Keratinocyte (primary cell): ENCODE data around the gene ADORA2B. TPM values are rescaled to one million over a fixed set of nuclear protein-coding genes. Genes with fewer than 3 reads are reported as not detected.
A peak's percentile ranks its signal among the peaks of the same experiment; 100 is the strongest.

Source experiments
- DNase-seq: peaks from one replicate; pipeline ENCODE4 v3.0.0-alpha.2; 2011; ENCODE audit warnings: low read depth, missing footprints, low spot score
- FAIRE-seq: peaks from 2 replicates; lab custom pipeline; 2011; peaks lifted over from hg19 to GRCh38; lab: Jason Lieb, UNC
- H2AFZ ChIP-seq: 2 replicates; pipeline ENCODE4 v1.6.0; 2012; ENCODE audit warnings: low read length, control low read depth, inconsistent platforms; ENCODE audit not compliant: control insufficient read depth
- H3K27ac ChIP-seq: 2 replicates; pipeline ENCODE4 v1.5.1; 2011; ENCODE audit warnings: low read length; ENCODE audit not compliant: control insufficient read depth, insufficient read depth
- H3K27me3 ChIP-seq: 3 replicates; pipeline ENCODE4 v1.6.0; 2011; ENCODE audit warnings: low read length; ENCODE audit not compliant: control insufficient read depth, insufficient read depth; ENCODE audit errors: extremely low read depth
- H3K36me3 ChIP-seq, 2 experiments: 2 replicates in 1 of 2; 3 replicates in 1 of 2; pipeline ENCODE4 v1.5.1; 2011; ENCODE audit warnings: low read length in 2 of 2, mild to moderate bottlenecking in 1 of 2; ENCODE audit not compliant: control insufficient read depth in 2 of 2, insufficient read depth in 2 of 2; ENCODE audit errors: extremely low read depth in 1 of 2
- H3K4me1 ChIP-seq: 3 replicates; pipeline ENCODE4 v1.5.1; 2011; ENCODE audit warnings: low read length; ENCODE audit not compliant: control insufficient read depth, insufficient read depth; ENCODE audit errors: extremely low read depth
- H3K4me2 ChIP-seq: 3 replicates; pipeline ENCODE4 v1.6.0; 2011; ENCODE audit warnings: low read depth, low read length; ENCODE audit not compliant: control insufficient read depth, insufficient read depth; ENCODE audit errors: extremely low read depth
- H3K4me3 ChIP-seq, 3 experiments: fragments of 200-600 bp in 1 of 3; sonication (generic) in 1 of 3; 2 replicates in 2 of 3; 3 replicates in 1 of 3; pipeline ENCODE4 v1.5.1; 2011 to 2016; ENCODE audit warnings: low read length in 3 of 3, mild to moderate bottlenecking in 3 of 3, control low read depth in 2 of 3, inconsistent platforms in 1 of 3, low read depth in 1 of 3, mixed read lengths in 1 of 3, mixed run types in 1 of 3, moderate library complexity in 1 of 3; ENCODE audit not compliant: control insufficient read depth in 2 of 3, insufficient read depth in 2 of 3; ENCODE audit errors: extremely low read depth in 1 of 3
- H3K79me2 ChIP-seq: 2 replicates; pipeline ENCODE4 v1.6.0; 2012; ENCODE audit warnings: low read length; ENCODE audit not compliant: control insufficient read depth, insufficient read depth
- H3K9ac ChIP-seq: 3 replicates; pipeline ENCODE4 v1.6.0; 2011; ENCODE audit warnings: low read length; ENCODE audit not compliant: control insufficient read depth, insufficient read depth; ENCODE audit errors: extremely low read depth
- H3K9me1 ChIP-seq: 3 replicates; pipeline ENCODE4 v1.6.0; 2011; ENCODE audit warnings: low read length; ENCODE audit not compliant: control insufficient read depth, insufficient read depth; ENCODE audit errors: extremely low read depth
- H3K9me3 ChIP-seq: 2 replicates; pipeline ENCODE4 v1.5.1; 2012; ENCODE audit warnings: low read depth, low read length; ENCODE audit not compliant: control insufficient read depth
- H4K20me1 ChIP-seq: 3 replicates; pipeline ENCODE4 v1.6.0; 2011; ENCODE audit warnings: low read length; ENCODE audit not compliant: control insufficient read depth, insufficient read depth; ENCODE audit errors: extremely low read depth
- CTCF ChIP-seq, 3 experiments: IDR thresholded peaks in 1 of 3; conservative IDR thresholded peaks in 1 of 3; optimal IDR thresholded peaks in 1 of 3; 2 replicates in 2 of 3; 3 replicates in 1 of 3; pipeline versions ENCODE3 to v1.5.1; 2011; ENCODE audit warnings: low read length in 3 of 3, mild to moderate bottlenecking in 3 of 3, moderate library complexity in 2 of 3, control low read depth in 1 of 3, inconsistent platforms in 1 of 3; ENCODE audit not compliant: insufficient read depth in 2 of 3; ENCODE audit errors: extremely low read depth in 1 of 3
- EZH2 ChIP-seq: IDR thresholded peaks from one replicate; pipeline ENCODE4 v1.6.1; 2012; ENCODE audit warnings: inconsistent platforms, mild to moderate bottlenecking, low read length, moderate library complexity
- dilution Hi-C: fragments of 300-500 bp; cut with MboI; formaldehyde crosslinking; loops from one replicate; pipeline ENCODE4 v1.7.0; 2020; ENCODE audit warnings: low sequenced_read_pairs; ENCODE audit not compliant: extremely low pct_ligation_motif_present
- polyA plus RNA-seq, 5 experiments: library from polyadenylated mRNA; depleted of rRNA in 3 of 5; stranded (reverse) in 3 of 5; stranded (forward) in 1 of 5; unstranded in 1 of 5; fragments of >200 nt; gene quantifications; 1 replicate in 1 of 5; 2 replicates in 3 of 5; 3 replicates in 1 of 5; pipeline versions ENCODE4 v1.2.1 to v1.2.3, GENCODE V29; 2011 to 2012; ENCODE audit warnings: missing spikeins in 2 of 5, low read depth in 1 of 5, low replicate concordance in 1 of 5

Gene ADORA2B
- polyA plus RNA-seq, 1 donor (not counting 4 experiments of a cell fraction or from before 2014, with no cell fraction given): 50.0 TPM

- DNase-seq: no peak
Observed at GRCh38 chr17:15971098-15971678, 26.3 kb downstream of the ADORA2B start.

GRCh38 chr17:15971882-15972281 is 27.0 kb downstream of the ADORA2B start:
- Histone ChIP-seq H3K9me1 (peaks cover 4% of the 10 kb centered on the region), H3K27me3 (no peaks in the 10 kb centered on the region), H3K4me1 (peaks cover 24% of the 10 kb centered on the region), H2AFZ (no peak overlapping the region), H3K36me3 (peaks cover 17 to 46% of the 10 kb centered on the region in 2 experiments), H3K4me2 (no peak overlapping the region), H3K4me3 (no peak overlapping the region), H4K20me1 (peaks cover 11% of the 10 kb centered on the region), H3K27ac (no peak overlapping the region), H3K9me3 (no peaks in the 10 kb centered on the region), H3K9ac (no peak overlapping the region), H3K79me2 (peaks cover 91% of the 10 kb centered on the region)
- TF ChIP-seq CTCF (optimal IDR thresholded peaks at IDR 0.05 in 1 of 3, IDR thresholded peaks at IDR 0.05 in 1 of 3, conservative IDR thresholded peaks at IDR 0.05 in 1 of 3; ENCODE audit: extremely low read depth in 1 of 3, insufficient read depth in 2 of 3, low read length in 3 of 3): no peak
- TF ChIP-seq EZH2: no peak
- DNase-seq (no peak), FAIRE-seq (peak; percentile 59)
- dilution Hi-C loops: no loop called here

More at GRCh38 chr17:15971098-15971678, 26.3 kb downstream of the ADORA2B start:
- Histone ChIP-seq H3K36me3 (peaks cover 15 to 47% of the 10 kb centered on the region in 2 experiments), H2AFZ (no peak overlapping the region), H3K9me1 (peaks cover 4% of the 10 kb centered on the region), H3K4me3 (no peak overlapping the region), H3K4me2 (no peak overlapping the region), H3K4me1 (peaks cover 31% of the 10 kb centered on the region), H3K9ac (no peak overlapping the region), H4K20me1 (peaks cover 11% of the 10 kb centered on the region), H3K79me2 (peaks cover 93% of the 10 kb centered on the region), H3K27ac (no peak overlapping the region), H3K9me3 (no peaks in the 10 kb centered on the region), H3K27me3 (no peaks in the 10 kb centered on the region)
- no peak for FAIRE-seq
- TF ChIP-seq CTCF (optimal IDR thresholded peaks at IDR 0.05 in 1 of 3, IDR thresholded peaks at IDR 0.05 in 1 of 3, conservative IDR thresholded peaks at IDR 0.05 in 1 of 3; ENCODE audit: extremely low read depth in 1 of 3, insufficient read depth in 2 of 3, low read length in 3 of 3): no peak
- TF ChIP-seq EZH2: no peak
- dilution Hi-C loops: no loop called here
